ENCODE data around the gene MITF. TPM values are rescaled to one million over a fixed set of nuclear protein-coding genes. Genes with fewer than 3 reads are reported as not detected.

Gene MITF
- total RNA-seq, 2 experiments from 2014 or later, result 1.4 to 1.6 TPM

DNA sequence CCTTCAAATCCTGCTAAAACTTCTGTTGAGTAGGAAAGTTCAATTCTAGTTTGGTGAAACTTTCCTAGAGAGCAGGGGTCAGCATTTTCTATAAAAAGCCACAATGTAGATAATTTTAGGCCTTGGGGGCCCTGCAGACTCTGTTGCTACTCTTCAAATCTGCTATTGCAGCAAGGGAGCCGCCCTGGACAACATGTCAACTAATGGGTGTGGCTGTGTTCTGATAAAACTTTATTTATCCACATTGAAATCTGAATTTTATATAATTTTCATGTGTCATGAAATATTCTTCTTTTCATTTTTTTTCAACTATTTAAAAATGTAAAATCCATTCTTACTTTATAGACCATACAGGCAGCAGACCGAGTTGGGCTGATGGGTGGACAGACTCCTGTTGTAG lies 192.8 kb downstream of the MITF start:
- Mint-ChIP-seq H3K9me3 (no peaks in the 10 kb centered on the region), H3K27ac (no peak overlapping the region)

DNA sequence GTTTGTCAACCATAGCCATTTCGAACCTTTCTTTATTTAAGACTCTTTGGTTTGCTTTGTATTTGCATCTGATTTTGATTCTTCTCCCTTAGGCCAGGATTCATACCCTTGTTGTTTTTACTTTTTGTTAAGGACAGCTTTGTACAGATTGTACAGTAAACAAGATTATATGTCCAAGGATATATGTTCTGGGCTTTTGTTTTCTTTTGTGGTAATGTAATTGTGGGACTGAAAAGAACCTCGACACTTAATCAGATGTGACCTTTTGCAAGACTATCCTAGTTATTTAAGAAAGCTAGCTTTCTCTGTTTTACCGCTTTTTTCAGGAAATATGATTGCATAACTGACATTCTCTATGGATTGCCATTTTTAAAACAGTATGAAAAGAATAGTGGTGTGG lies 193.2 kb downstream of the MITF start:
- H3K27me3 Mint-ChIP-seq, result no peaks in the 10 kb centered on the region
- H3K4me1 Mint-ChIP-seq, result no peaks in the 10 kb centered on the region
- DNase-seq, result no peak
- H3K4me3 Mint-ChIP-seq, result no peak overlapping the region
- H3K36me3 Mint-ChIP-seq, result no peaks in the 10 kb centered on the region
- POLR2A ChIA-PET, result no interaction called here
- no peaks in the 10 kb centered on the region for H3K9me3 Mint-ChIP-seq
- no peak for ATAC-seq (ENCODE audit: low read depth)
- H3K27ac Mint-ChIP-seq, result no peak overlapping the region

More for the DNA sequence above, 192.8 kb downstream of the MITF start:
- no peak overlapping the region for H3K4me3 Mint-ChIP-seq
- ATAC-seq (ENCODE audit: low read depth) (no peak), DNase-seq (no peak)
- no peaks in the 10 kb centered on the region for H3K36me3 Mint-ChIP-seq
- POLR2A ChIA-PET, result no interaction called here
- H3K4me1 Mint-ChIP-seq, result no peaks in the 10 kb centered on the region
- no peaks in the 10 kb centered on the region for H3K27me3 Mint-ChIP-seq

DNA sequence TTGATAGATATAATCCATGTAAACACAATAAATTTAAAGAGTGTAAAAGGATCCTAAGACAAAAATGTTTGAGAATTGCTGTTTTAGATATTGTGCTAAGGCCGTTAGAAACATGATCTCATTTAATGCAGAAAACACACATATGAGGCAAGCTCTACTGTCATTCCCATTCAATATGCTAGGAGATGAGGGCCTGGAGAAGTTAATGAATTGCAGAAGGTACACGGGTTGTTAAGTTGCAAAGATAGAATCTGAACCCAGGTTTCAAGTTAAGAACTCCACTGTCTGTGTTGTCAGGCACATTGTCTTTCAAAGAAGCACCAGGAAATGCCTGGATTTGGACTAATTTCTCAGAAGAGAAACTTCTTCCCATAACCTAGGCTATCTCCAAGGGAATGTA lies 195.1 kb downstream of the MITF start:
- H3K4me1 Mint-ChIP-seq, result no peaks in the 10 kb centered on the region
- H3K27me3 Mint-ChIP-seq, result no peaks in the 10 kb centered on the region
- DNase-seq (no peak), ATAC-seq (ENCODE audit: low read depth) (no peak)
- H3K9me3 Mint-ChIP-seq, result no peaks in the 10 kb centered on the region
- H3K27ac Mint-ChIP-seq, result no peak overlapping the region
- no peaks in the 10 kb centered on the region for H3K36me3 Mint-ChIP-seq
- H3K4me3 Mint-ChIP-seq, result no peak overlapping the region
- POLR2A ChIA-PET, result no interaction called here

DNA sequence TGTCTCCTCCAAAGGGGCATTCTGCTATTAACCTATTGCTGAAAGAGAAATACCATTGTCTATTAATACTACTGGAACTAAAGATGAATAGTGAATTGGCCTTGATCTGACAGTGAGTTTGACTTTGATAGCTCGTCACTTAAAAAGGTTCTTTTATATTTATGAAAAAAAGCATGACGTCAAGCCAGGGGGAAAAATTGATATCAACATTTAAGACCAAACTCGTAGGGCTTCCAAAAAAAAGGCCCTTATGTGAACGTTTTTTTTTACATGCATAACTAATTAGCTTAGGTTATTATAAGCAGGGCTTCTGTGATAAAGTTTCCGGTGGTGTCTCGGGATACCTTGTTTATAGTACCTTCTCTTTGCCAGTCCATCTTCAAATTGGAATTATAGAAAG lies 197.0 kb downstream of the MITF start:
- Mint-ChIP-seq H3K27me3 (no peaks in the 10 kb centered on the region), H3K4me3 (no peak overlapping the region), H3K9me3 (no peaks in the 10 kb centered on the region), H3K36me3 (no peaks in the 10 kb centered on the region), H3K27ac (no peak overlapping the region), H3K4me1 (no peaks in the 10 kb centered on the region)
- ATAC-seq (ENCODE audit: low read depth), result no peak
- POLR2A ChIA-PET, result no interaction called here
- DNase-seq, result no peak

- POLR2A ChIA-PET, result no interaction called here
- DNase-seq (no peak), ATAC-seq (ENCODE audit: low read depth) (no peak)
- H3K9me3 Mint-ChIP-seq, result no peaks in the 10 kb centered on the region
- H3K27me3 Mint-ChIP-seq, result no peaks in the 10 kb centered on the region
- H3K27ac Mint-ChIP-seq, result no peak overlapping the region
- H3K4me1 Mint-ChIP-seq, result no peaks in the 10 kb centered on the region
- no peak overlapping the region for H3K4me3 Mint-ChIP-seq
- no peaks in the 10 kb centered on the region for H3K36me3 Mint-ChIP-seq
Measured at GRCh38 chr3:69938061-69938460, 198.8 kb downstream of the MITF start.

GRCh38 chr3:69938931-69939330 lies 199.7 kb downstream of the MITF start:
- Mint-ChIP-seq H3K36me3 (no peaks in the 10 kb centered on the region), H3K9me3 (no peaks in the 10 kb centered on the region), H3K27me3 (no peaks in the 10 kb centered on the region), H3K27ac (no peak overlapping the region), H3K4me3 (no peak overlapping the region), H3K4me1 (no peaks in the 10 kb centered on the region)
- ATAC-seq (ENCODE audit: low read depth) (no peak), DNase-seq (no peak)
- POLR2A ChIA-PET, result no interaction called here

GRCh38 chr3:69941037-69941436 lies 201.8 kb downstream of the MITF start:
- POLR2A ChIA-PET, result no interaction called here
- H3K4me1 Mint-ChIP-seq, result no peaks in the 10 kb centered on the region
- no peak for ATAC-seq (ENCODE audit: low read depth)
- H3K36me3 Mint-ChIP-seq, result no peaks in the 10 kb centered on the region
- H3K9me3 Mint-ChIP-seq, result no peaks in the 10 kb centered on the region
- H3K27ac Mint-ChIP-seq, result no peak overlapping the region
- no peaks in the 10 kb centered on the region for H3K27me3 Mint-ChIP-seq
- no peak for DNase-seq
- no peak overlapping the region for H3K4me3 Mint-ChIP-seq

- ATAC-seq (ENCODE audit: low read depth) (no peak), DNase-seq (no peak)
- no peaks in the 10 kb centered on the region for H3K27me3 Mint-ChIP-seq
- no peaks in the 10 kb centered on the region for H3K36me3 Mint-ChIP-seq
- no peak overlapping the region for H3K4me3 Mint-ChIP-seq
- H3K4me1 Mint-ChIP-seq, result no peaks in the 10 kb centered on the region
- no peak overlapping the region for H3K27ac Mint-ChIP-seq
- POLR2A ChIA-PET, result no interaction called here
- no peaks in the 10 kb centered on the region for H3K9me3 Mint-ChIP-seq
Measured at GRCh38 chr3:69941439-69942176, 202.3 kb downstream of the MITF start.

DNA sequence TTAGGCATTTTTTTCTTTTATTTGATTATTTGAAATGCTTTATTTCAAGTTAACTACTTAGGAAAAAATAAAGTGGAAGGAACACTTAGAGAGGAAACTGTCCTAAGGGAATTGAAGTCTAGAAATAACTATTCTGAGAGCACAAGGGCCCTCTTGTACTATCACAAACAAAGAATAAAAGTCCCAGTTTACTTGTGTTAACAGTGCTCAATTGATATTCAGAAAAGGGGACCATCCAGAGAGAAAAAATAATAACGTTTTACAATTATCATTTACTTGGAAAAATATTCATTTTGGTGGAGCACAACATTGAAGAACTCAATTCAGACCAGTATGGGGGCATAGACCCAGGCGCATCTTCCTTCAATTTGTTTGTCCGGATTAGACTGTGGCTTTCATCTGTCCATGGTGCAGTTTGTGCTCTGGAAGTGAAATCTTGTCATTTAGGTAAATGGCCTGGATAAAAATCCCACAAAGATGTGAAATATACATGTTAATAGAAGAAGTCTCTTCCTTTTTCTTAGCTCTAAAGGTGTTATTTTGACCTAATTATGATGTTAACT lies 205.7 kb downstream of the MITF start:
- H3K36me3 Mint-ChIP-seq, result no peaks in the 10 kb centered on the region
- POLR2A ChIA-PET, result no interaction called here
- H3K4me3 Mint-ChIP-seq, result no peak overlapping the region

GRCh38 chr3:69948246-69948862 lies 209.1 kb downstream of the MITF start:
- Mint-ChIP-seq H3K27ac (no peak overlapping the region), H3K4me3 (no peak overlapping the region), H3K9me3 (no peaks in the 10 kb centered on the region), H3K4me1 (no peaks in the 10 kb centered on the region), H3K36me3 (no peaks in the 10 kb centered on the region), H3K27me3 (no peaks in the 10 kb centered on the region)
- DNase-seq (no peak), ATAC-seq (ENCODE audit: low read depth) (no peak)
- POLR2A ChIA-PET, result no interaction called here

More for the DNA sequence above, 205.7 kb downstream of the MITF start:
- Mint-ChIP-seq H3K27ac (no peak overlapping the region), H3K27me3 (no peaks in the 10 kb centered on the region), H3K9me3 (no peaks in the 10 kb centered on the region), H3K4me1 (no peaks in the 10 kb centered on the region)
- DNase-seq, result no peak
- ATAC-seq (ENCODE audit: low read depth), result no peak

- POLR2A ChIA-PET, result no interaction called here
- Mint-ChIP-seq H3K27ac (no peak overlapping the region), H3K27me3 (no peaks in the 10 kb centered on the region), H3K4me1 (no peaks in the 10 kb centered on the region), H3K36me3 (no peaks in the 10 kb centered on the region), H3K9me3 (no peaks in the 10 kb centered on the region), H3K4me3 (no peak overlapping the region)
- ATAC-seq (ENCODE audit: low read depth) (no peak), DNase-seq (no peak)
Measured at GRCh38 chr3:69951616-69952015, 212.4 kb downstream of the MITF start.

GRCh38 chr3:69959581-69959980 lies 220.3 kb downstream of the MITF start:
- DNase-seq, result no peak
- H3K36me3 Mint-ChIP-seq, result no peaks in the 10 kb centered on the region
- no peaks in the 10 kb centered on the region for H3K9me3 Mint-ChIP-seq
- POLR2A ChIA-PET, result no interaction called here
- no peaks in the 10 kb centered on the region for H3K4me1 Mint-ChIP-seq
- ATAC-seq (ENCODE audit: low read depth), result no peak
- H3K27me3 Mint-ChIP-seq, result peaks cover 2% of the 10 kb centered on the region
- H3K4me3 Mint-ChIP-seq, result no peak overlapping the region
- no peak overlapping the region for H3K27ac Mint-ChIP-seq

DNA sequence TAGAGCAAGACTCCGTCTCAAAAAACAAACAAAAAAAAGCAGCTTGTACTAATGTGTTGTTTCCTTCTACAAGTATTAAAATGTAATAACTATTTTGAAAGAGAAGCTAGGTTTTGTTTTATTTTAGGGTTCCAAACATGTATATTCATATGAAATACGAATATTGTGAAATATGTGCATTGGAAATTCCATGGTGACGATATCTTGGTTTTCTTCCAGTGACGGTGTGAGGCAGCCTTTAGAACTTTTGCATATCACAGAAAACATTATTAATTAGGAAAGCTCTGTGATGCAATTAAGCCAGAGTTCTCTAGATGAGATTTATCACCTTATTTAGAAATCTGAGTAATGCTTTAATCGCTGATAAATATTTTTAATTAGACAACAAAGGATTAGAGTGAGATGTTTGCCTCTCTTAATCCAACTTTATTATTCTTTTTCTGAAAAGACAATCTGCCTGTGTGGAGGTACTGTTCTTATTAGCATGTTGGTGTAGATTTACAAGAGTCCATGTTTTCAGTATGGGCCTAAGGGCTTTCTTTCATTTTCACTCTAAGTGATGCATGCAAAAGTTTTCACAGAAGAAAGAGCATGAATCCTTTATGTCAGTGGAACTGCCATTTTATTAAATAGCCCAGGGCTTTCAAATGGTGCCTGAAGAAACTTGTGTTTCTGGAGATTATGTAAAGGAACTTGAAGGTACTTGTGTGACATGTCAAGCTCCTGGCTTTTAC lies 222.6 kb downstream of the MITF start:
- H3K36me3 Mint-ChIP-seq, result no peaks in the 10 kb centered on the region
- no peaks in the 10 kb centered on the region for H3K9me3 Mint-ChIP-seq
- DNase-seq (no peak), ATAC-seq (ENCODE audit: low read depth) (no peak)
- no peak overlapping the region for H3K27ac Mint-ChIP-seq
- no peaks in the 10 kb centered on the region for H3K4me1 Mint-ChIP-seq
- H3K27me3 Mint-ChIP-seq, result peaks cover 3% of the 10 kb centered on the region
- H3K4me3 Mint-ChIP-seq, result no peak overlapping the region
- POLR2A ChIA-PET, result interaction anchor here (0.6 kb wide), 1 partner anchor 34 kb away, joined by 3 read pairs; no protein-coding TSS in a partner anchor

DNA sequence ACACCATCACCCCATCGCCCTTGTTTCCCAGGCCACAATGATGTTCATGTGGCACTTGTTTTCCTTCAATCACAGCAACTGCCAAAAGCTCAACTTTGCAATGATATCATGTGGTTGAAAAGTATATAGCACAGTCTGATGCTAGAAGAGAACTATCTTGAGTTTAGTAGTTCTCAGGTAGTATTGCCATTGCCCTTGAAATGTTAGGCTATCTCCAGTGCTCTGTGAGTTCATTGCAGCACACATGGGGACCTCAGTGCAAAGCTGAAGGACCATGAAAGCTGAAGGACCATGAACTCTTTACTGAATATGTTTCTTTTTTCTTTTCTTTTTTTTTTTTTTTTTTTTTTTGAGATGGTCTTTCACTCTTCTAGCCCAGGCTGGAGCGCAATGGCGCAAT lies 224.4 kb downstream of the MITF start:
- H3K4me1 Mint-ChIP-seq, result no peaks in the 10 kb centered on the region

More for the DNA sequence above, 224.4 kb downstream of the MITF start:
- Mint-ChIP-seq H3K27ac (no peak overlapping the region), H3K4me3 (no peak overlapping the region), H3K27me3 (peaks cover 2% of the 10 kb centered on the region), H3K36me3 (no peaks in the 10 kb centered on the region), H3K9me3 (no peaks in the 10 kb centered on the region)
- POLR2A ChIA-PET, result no interaction called here
- no peak for ATAC-seq (ENCODE audit: low read depth)
- no peak for DNase-seq

All from activated naive CD8-positive, alpha-beta T cell treated with anti-CD3 and anti-CD28 coated beads, Interleukin-2, amount 10 ng/mL, durations not matched to agents 7 days and 5 days (primary cell).